ENCODE measurements around the gene DKK2. TPM values are rescaled to one million over a fixed set of nuclear protein-coding genes. Genes with fewer than 3 reads are reported as not detected.

Gene DKK2
- polyA plus RNA-seq, 1 of the 3 experiments (the other 2 are of a cell fraction) = 53.1 TPM

GRCh38 chr4:107011312-107011711, 24.8 kb downstream of the DKK2 start:
- ChIA-PET POLR2A (no interaction called here), CTCF (interaction anchor here (1.3 to 2.9 kb wide), 3 partner anchors 16 to 23 kb away, joined by 3 to 17 read pairs (median 4); no protein-coding TSS in a partner anchor)
- Histone ChIP-seq H3K9ac (no peak overlapping the region), H3K9me2 (no peaks in the 10 kb centered on the region), H3K36me3 (replicated peaks in 1 of 2; ENCODE audit: control insufficient read depth in 1 of 2, insufficient read depth in 2 of 2, low read length in 1 of 2) (peaks cover 0 to 5% of the 10 kb centered on the region in 2 experiments), H3F3A (replicated peaks; ENCODE audit: insufficient read depth) (no peaks in the 10 kb centered on the region), H3K79me2 (ENCODE audit: insufficient read depth) (no peaks in the 10 kb centered on the region; the same call in 1 of the 2 replicates), H3K4me1 (ENCODE audit: control insufficient read depth in 1 of 2, insufficient read depth in 2 of 2, low read depth in 1 of 2, low read length in 1 of 2) (no peaks in the 10 kb centered on the region; a peak in 1 of 4 replicates), H4K20me1 (ENCODE audit: insufficient read depth) (no peaks in the 10 kb centered on the region; the same call in 1 of the 2 replicates), H3K4me2 (no peak overlapping the region), H3K4me3 (ENCODE audit: low read depth in 2 of 2, low read length in 1 of 2) (no peak overlapping the region), H3K27ac (ENCODE audit: low read depth in 2 of 2, low read length in 1 of 2) (no peak overlapping the region), H3K9me3 (no peaks in the 10 kb centered on the region), H2AFZ (ENCODE audit: low read depth) (no peak overlapping the region), H3K27me3 (ENCODE audit: insufficient read depth) (no peaks in the 10 kb centered on the region)
- 79% methylated on average over 3 of the region's 3 CpGs for WGBS (ENCODE audit: low lambda C conversion rate)
- TF ChIP-seq NFIC (IDR thresholded peaks at IDR 0.05; ENCODE audit: borderline replicate concordance) = no peak
- no peak for DNase-seq

DNA sequence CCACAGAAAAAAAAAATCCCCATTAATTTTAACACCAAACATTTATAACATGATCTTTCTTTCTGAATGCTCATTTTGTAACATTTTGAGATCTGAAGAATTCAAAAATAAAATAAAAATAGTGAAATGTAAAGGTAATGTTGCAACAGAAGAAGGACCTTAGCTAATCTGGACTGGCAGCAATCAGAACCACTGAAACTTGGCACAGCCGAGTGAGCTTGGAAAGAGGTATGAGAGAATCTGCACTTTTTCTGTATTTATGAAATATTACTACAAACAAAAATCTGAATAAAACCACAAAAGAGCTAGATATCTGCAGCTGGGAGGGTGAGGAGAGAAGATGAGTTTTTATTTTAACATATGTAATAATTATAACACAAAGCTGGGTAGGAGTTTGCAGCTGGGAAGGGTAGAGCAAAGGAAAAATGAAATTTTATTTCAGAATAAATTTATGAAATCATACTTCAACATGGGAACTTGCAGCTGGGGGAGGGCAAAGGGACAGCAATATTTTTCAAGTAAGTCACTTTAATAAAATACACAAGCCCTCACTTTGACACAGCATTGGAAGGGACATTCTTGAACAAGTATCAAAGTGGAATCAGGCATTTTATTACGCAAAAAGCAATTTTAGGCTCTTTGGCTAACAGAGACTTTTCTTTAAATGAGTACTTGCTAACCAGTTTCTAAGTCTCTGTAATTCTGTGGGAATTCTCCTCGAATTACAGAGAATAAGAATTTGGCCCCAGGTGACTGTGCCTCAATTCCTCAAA, 26.7 kb downstream of the DKK2 start:
- ChIA-PET CTCF (interaction anchor here (1.8 to 2.9 kb wide), 2 partner anchors 25 to 28 kb away, joined by 4 to 17 read pairs; no protein-coding TSS in a partner anchor), POLR2A (no interaction called here)
- 66% methylated on average over 3 of the region's 3 CpGs for WGBS (ENCODE audit: low lambda C conversion rate)
- Histone ChIP-seq H3K4me3 (ENCODE audit: low read depth in 2 of 2, low read length in 1 of 2) (no peak overlapping the region), H3F3A (replicated peaks; ENCODE audit: insufficient read depth) (no peaks in the 10 kb centered on the region), H3K9me2 (no peaks in the 10 kb centered on the region), H3K4me2 (no peak overlapping the region), H3K9ac (no peak overlapping the region), H2AFZ (ENCODE audit: low read depth) (no peak overlapping the region; the same call in 1 of the 2 replicates), H3K27me3 (ENCODE audit: insufficient read depth) (no peaks in the 10 kb centered on the region), H4K20me1 (ENCODE audit: insufficient read depth) (no peaks in the 10 kb centered on the region; the same call in 1 of the 2 replicates), H3K27ac (ENCODE audit: low read depth in 2 of 2, low read length in 1 of 2) (no peak overlapping the region), H3K9me3 (no peaks in the 10 kb centered on the region), H3K4me1 (ENCODE audit: control insufficient read depth in 1 of 2, insufficient read depth in 2 of 2, low read depth in 1 of 2, low read length in 1 of 2) (no peaks in the 10 kb centered on the region; a peak in 1 of 4 replicates), H3K79me2 (ENCODE audit: insufficient read depth) (no peaks in the 10 kb centered on the region; the same call in 1 of the 2 replicates), H3K36me3 (replicated peaks in 1 of 2; ENCODE audit: control insufficient read depth in 1 of 2, insufficient read depth in 2 of 2, low read length in 1 of 2) (peaks cover 0 to 2% of the 10 kb centered on the region in 2 experiments)
- TF ChIP-seq RFX5 (IDR thresholded peaks at IDR 0.05; ENCODE audit: low read length) (no peak), TEAD4 (IDR thresholded peaks at IDR 0.05; ENCODE audit: borderline replicate concordance, insufficient read depth) (no peak), MXI1 (IDR thresholded peaks at IDR 0.05; ENCODE audit: low read depth, low read length) (no peak), NRF1 (IDR thresholded peaks at IDR 0.05; ENCODE audit: low read depth, low read length) (no peak), FOXM1 (IDR thresholded peaks at IDR 0.05; ENCODE audit: low read depth) (no peak)
- DNase-seq = no peak

GRCh38 chr4:107008115-107008514, 28.0 kb downstream of the DKK2 start:
- Histone ChIP-seq H3K4me2 (no peak overlapping the region), H3K9me3 (no peaks in the 10 kb centered on the region), H3K4me3 (ENCODE audit: low read depth in 2 of 2, low read length in 1 of 2) (no peak overlapping the region), H4K20me1 (ENCODE audit: insufficient read depth) (no peaks in the 10 kb centered on the region; the same call in 1 of the 2 replicates), H3K9me2 (no peaks in the 10 kb centered on the region), H3K27me3 (ENCODE audit: insufficient read depth) (no peaks in the 10 kb centered on the region), H3F3A (replicated peaks; ENCODE audit: insufficient read depth) (no peaks in the 10 kb centered on the region), H2AFZ (ENCODE audit: low read depth) (no peak overlapping the region), H3K36me3 (replicated peaks in 1 of 2; ENCODE audit: control insufficient read depth in 1 of 2, insufficient read depth in 2 of 2, low read length in 1 of 2) (peaks cover 0 to 2% of the 10 kb centered on the region in 2 experiments), H3K4me1 (ENCODE audit: control insufficient read depth in 1 of 2, insufficient read depth in 2 of 2, low read depth in 1 of 2, low read length in 1 of 2) (no peaks in the 10 kb centered on the region; a peak in 1 of 4 replicates), H3K27ac (ENCODE audit: low read depth in 2 of 2, low read length in 1 of 2) (no peak overlapping the region), H3K9ac (no peak overlapping the region), H3K79me2 (ENCODE audit: insufficient read depth) (no peaks in the 10 kb centered on the region; the same call in 1 of the 2 replicates)
- CTCF ChIA-PET = no interaction called here
- 98% methylated on average over 2 of the region's 2 CpGs for WGBS (ENCODE audit: low lambda C conversion rate)
- POLR2A ChIA-PET = no interaction called here
- TF ChIP-seq MXI1 (IDR thresholded peaks at IDR 0.05; ENCODE audit: low read depth, low read length) = no peak
- TF ChIP-seq PBX3 (IDR thresholded peaks at IDR 0.05) = no peak
- no peak for TF ChIP-seq RCOR1 (IDR thresholded peaks at IDR 0.05; ENCODE audit: low read length)
- TF ChIP-seq MEF2A (IDR thresholded peaks at IDR 0.05; ENCODE audit: borderline replicate concordance, low read depth) = no peak
- TF ChIP-seq RXRA (IDR thresholded peaks at IDR 0.05; ENCODE audit: borderline replicate concordance, low read depth) = no peak
- TF ChIP-seq, protein P1, sequence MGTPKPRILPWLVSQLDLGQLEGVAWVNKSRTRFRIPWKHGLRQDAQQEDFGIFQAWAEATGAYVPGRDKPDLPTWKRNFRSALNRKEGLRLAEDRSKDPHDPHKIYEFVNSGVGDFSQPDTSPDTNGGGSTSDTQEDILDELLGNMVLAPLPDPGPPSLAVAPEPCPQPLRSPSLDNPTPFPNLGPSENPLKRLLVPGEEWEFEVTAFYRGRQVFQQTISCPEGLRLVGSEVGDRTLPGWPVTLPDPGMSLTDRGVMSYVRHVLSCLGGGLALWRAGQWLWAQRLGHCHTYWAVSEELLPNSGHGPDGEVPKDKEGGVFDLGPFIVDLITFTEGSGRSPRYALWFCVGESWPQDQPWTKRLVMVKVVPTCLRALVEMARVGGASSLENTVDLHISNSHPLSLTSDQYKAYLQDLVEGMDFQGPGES (IDR thresholded peaks at IDR 0.05; ENCODE audit: low read depth, low read length) = no peak
- TF ChIP-seq GATA2 (CRISPR knock-in tag; IDR thresholded peaks at IDR 0.05) = no peak
- TF ChIP-seq, protein P2, sequence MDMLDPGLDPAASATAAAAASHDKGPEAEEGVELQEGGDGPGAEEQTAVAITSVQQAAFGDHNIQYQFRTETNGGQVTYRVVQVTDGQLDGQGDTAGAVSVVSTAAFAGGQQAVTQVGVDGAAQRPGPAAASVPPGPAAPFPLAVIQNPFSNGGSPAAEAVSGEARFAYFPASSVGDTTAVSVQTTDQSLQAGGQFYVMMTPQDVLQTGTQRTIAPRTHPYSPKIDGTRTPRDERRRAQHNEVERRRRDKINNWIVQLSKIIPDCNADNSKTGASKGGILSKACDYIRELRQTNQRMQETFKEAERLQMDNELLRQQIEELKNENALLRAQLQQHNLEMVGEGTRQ (IDR thresholded peaks at IDR 0.05; ENCODE audit: borderline replicate concordance, low read depth, low read length) = no peak
- no peak for TF ChIP-seq POLR2AphosphoS5 (IDR thresholded peaks at IDR 0.05; ENCODE audit: low read depth, low read length)
- TF ChIP-seq ZBTB33 (IDR thresholded peaks at IDR 0.05; ENCODE audit: borderline replicate concordance, low read depth) = no peak
- no peak for DNase-seq
